Astrocyte (in vitro differentiated cells and primary cell): ENCODE data around the gene CELF5.

Experiments used
- EZH2 ChIP-seq: IDR thresholded peaks from 2 replicates; pipeline ENCODE4 v1.6.1; 2012; ENCODE audit warnings: mild to moderate bottlenecking, low read length, inconsistent platforms; ENCODE audit not compliant: insufficient read depth
- TF ChIP-seq, protein P1 (sequence below): IDR thresholded peaks from 2 replicates; pipeline ENCODE4 v1.5.1; 2011; ENCODE audit warnings: low read depth, mild to moderate bottlenecking, inconsistent platforms, low read length, moderate library complexity; ENCODE audit not compliant: insufficient read depth

DNA sequence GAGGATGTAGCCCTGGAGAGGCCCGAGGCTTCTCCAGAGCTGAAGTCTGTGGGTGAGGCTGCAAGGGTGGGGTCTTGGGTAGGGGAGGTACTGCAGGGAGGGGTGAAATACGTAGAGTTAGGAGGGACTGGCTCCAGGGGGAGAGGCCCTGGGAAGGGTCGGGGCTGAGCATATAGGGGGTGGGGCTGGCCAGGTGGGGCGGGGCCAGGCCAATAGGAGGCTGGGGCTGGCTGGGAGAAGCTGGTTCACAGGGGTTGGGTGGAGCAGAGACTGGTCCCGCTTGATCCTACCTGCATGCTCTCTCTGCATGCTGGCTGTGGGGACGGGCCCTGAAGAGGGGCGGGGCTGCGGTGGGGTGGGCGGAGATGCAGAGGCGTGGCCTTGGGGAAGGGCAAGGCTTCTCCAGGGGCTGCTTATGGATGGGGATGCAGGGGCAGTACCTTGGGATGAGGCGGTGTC is 51.9 kb downstream of the CELF5 start:
- TF ChIP-seq, protein P1, sequence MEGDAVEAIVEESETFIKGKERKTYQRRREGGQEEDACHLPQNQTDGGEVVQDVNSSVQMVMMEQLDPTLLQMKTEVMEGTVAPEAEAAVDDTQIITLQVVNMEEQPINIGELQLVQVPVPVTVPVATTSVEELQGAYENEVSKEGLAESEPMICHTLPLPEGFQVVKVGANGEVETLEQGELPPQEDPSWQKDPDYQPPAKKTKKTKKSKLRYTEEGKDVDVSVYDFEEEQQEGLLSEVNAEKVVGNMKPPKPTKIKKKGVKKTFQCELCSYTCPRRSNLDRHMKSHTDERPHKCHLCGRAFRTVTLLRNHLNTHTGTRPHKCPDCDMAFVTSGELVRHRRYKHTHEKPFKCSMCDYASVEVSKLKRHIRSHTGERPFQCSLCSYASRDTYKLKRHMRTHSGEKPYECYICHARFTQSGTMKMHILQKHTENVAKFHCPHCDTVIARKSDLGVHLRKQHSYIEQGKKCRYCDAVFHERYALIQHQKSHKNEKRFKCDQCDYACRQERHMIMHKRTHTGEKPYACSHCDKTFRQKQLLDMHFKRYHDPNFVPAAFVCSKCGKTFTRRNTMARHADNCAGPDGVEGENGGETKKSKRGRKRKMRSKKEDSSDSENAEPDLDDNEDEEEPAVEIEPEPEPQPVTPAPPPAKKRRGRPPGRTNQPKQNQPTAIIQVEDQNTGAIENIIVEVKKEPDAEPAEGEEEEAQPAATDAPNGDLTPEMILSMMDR: no peak
- no peak for TF ChIP-seq EZH2
